Measurements from ENCODE around the gene NXPH2.
A peak's percentile ranks its signal among the peaks of the same experiment; 100 is the strongest.
"Not testable (repeated sequence)": the region's sequence is repeated elsewhere in the genome, so short reads cannot be mapped to it uniquely, and the experiment has no call there.

NXPH2 gene

DNA sequence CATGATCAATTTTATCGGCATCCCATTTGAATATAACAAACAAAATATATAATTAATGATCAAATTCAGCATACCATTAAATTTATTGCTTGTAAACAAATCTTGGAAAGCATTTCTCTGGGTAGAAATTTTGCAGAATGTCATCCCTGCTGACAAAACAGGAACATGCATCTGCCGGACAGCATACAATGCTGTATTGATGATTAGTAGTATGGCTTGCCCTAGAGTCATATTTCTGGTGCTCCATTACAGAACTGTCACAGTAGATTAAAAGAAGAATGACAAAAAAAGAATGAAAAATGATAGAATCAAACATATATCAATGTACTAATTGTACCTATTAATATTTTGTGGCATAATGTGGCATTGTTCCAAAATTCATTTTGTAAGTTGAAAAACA, 98.0 kb downstream of the NXPH2 start:
- DNase-seq (ENCODE audit: low read depth in 1 of 2, low spot score in 1 of 2): no peak
- TF ChIP-seq JUND (IDR thresholded peaks at IDR 0.05; ENCODE audit: low read depth): no peak
- in situ Hi-C loops (cut with HindIII; ENCODE audit: low pct_unique_long_range_greater_than_20kb, low sequenced_read_pairs): no loop called here

DNA sequence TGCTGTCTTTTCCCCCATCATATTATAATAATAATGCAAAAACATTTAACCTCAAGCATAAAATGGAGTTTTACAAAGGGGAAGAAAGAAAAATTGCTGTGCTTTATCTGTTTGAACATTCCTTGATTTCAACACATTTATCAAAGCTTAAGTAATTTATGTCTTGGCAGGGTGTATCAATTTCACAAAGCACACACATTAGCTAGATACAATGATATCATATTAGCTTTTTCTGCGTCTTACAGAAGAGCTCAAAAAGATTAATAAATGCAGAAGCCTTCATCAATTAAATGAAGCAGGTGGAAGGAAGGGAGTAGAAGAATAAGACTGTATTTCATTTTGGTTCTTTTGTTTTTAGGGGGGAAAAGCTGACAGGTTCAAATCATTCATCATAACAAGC, 103.0 kb downstream of the NXPH2 start:
- no peak for DNase-seq (ENCODE audit: low read depth in 1 of 2, low spot score in 1 of 2)
- TF ChIP-seq JUND (IDR thresholded peaks at IDR 0.05; ENCODE audit: low read depth): no peak
- in situ Hi-C loops (cut with HindIII; ENCODE audit: low pct_unique_long_range_greater_than_20kb, low sequenced_read_pairs): no loop called here

DNA sequence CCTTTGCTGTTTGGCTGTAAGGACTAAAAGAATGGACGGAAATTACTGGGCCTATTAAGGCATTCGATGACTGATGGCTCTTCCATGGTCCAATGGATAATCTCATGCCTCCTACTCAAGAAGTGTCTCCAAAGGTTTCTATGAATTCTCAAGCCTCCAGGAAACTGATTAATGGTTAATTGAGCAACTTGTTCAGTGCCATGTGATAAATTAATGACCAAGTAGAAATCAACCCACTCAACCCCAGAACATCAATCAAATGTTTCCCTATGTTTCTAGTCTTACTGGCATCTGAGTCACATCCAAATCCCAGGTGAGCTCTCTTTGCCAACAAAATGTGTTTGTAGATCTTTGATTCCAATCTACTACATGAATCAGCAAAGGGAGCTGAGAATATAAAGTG, 103.6 kb downstream of the NXPH2 start:
- no peak for DNase-seq (ENCODE audit: low read depth in 1 of 2, low spot score in 1 of 2)
- in situ Hi-C loops (cut with HindIII; ENCODE audit: low pct_unique_long_range_greater_than_20kb, low sequenced_read_pairs): no loop called here
- TF ChIP-seq JUND (IDR thresholded peaks at IDR 0.05; ENCODE audit: low read depth): no peak

DNA sequence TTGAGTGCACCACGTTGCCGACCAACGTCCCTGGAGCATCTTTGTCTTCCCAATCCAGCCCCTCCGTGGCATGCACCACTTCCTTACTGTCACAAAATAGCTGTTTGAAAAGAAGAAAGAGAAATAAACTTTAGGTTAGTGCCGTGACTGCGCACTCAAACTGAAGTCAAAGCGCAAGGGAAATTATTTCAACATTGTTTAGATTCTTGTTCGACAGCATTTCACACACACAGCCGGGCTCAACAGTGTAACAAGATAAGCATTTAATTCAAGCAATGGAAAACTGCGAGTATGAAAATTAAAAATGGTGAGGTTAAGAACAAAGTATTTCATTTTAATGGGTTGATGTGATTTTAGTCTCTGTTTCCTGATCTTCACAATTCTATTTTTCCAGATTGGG, 108.6 kb downstream of the NXPH2 start:
- no peak for TF ChIP-seq JUND (IDR thresholded peaks at IDR 0.05; ENCODE audit: low read depth)
- in situ Hi-C loops (cut with HindIII; ENCODE audit: low pct_unique_long_range_greater_than_20kb, low sequenced_read_pairs): no loop called here
- no peak for DNase-seq (ENCODE audit: low read depth in 1 of 2, low spot score in 1 of 2)

DNA sequence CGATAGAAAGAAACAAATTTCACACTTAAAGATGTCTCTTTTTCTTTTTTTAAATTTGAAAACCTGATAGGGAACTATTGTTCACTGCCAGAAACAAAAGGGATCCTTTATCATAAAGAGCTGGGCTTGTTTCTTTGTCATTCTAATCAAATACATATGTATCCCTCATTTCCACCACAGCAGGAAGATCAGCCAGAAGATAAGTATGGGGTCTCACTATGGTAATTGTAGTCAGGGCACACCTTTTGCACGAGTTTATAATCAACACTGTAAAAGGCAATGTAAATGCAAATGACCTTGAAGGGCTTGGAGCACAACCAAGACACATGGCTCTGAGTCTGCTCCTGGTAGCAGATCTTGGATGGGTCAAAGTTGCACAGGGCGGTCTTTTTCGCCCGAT, 109.5 kb downstream of the NXPH2 start:
- DNase-seq (ENCODE audit: low read depth in 1 of 2, low spot score in 1 of 2): no peak
- in situ Hi-C loops (cut with HindIII; ENCODE audit: low pct_unique_long_range_greater_than_20kb, low sequenced_read_pairs): no loop called here
- TF ChIP-seq JUND (IDR thresholded peaks at IDR 0.05; ENCODE audit: low read depth): no peak

DNA sequence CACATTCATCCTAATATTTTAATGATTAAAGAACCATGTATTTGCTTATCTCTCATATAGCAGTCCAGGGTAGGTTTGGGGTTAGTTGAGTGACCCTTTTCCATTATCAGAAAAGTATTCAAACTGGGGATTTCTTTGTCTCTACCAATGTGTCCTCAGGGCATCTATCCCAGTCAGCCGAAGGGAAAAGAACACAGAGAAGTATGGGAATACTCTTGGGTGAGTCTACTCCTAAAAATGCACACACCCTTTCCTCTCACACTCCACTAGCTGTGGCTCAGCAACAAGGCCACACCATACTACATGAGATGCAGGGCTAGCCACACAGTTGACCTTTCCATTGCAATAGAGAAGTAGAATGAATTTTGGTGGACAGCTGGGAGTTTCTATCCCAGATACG, 114.3 kb downstream of the NXPH2 start:
- in situ Hi-C loops (cut with HindIII; ENCODE audit: low pct_unique_long_range_greater_than_20kb, low sequenced_read_pairs): no loop called here
- no peak for DNase-seq (ENCODE audit: low read depth in 1 of 2, low spot score in 1 of 2)
- TF ChIP-seq JUND (IDR thresholded peaks at IDR 0.05; ENCODE audit: low read depth): no peak

DNA sequence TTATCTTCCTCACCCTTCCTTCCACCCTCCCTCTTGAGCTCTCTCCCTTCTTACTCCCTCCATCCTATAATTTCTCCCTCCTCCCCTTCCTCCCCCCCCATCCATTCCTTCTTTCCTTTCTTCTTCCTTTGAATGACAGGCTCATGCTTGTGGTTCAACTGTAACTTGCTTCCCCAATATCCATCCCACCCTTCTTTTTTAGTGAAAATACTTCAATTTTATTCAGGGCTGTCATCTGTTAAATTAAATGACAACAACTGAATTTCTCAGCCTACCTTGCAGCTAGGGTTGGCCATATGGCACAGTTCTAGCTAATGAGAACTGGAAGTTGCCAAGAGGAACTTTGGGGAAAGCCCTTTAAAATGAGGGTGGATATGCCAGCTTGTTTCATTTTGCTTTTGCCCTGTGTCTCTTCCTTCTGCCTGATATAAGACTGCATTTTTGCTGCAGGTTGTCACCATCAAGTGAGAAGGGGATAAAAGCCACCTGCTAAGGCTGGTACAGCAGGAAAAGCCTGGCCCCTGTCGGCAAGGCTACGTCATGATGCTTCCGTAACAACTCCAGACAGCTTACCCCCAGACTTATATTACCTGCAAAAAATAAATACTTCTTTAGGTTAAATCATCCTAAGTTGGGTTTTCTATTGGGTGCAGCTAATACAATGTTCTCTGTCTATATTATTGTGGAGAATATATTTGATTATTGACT, 121.8 kb downstream of the NXPH2 start:
- TF ChIP-seq JUND (IDR thresholded peaks at IDR 0.05; ENCODE audit: low read depth): no peak
- peak in 1 of 2 experiments; percentile 40 for DNase-seq (ENCODE audit: low read depth in 1 of 2, low spot score in 1 of 2)
- in situ Hi-C loops (cut with HindIII; ENCODE audit: low pct_unique_long_range_greater_than_20kb, low sequenced_read_pairs): no loop called here

DNA sequence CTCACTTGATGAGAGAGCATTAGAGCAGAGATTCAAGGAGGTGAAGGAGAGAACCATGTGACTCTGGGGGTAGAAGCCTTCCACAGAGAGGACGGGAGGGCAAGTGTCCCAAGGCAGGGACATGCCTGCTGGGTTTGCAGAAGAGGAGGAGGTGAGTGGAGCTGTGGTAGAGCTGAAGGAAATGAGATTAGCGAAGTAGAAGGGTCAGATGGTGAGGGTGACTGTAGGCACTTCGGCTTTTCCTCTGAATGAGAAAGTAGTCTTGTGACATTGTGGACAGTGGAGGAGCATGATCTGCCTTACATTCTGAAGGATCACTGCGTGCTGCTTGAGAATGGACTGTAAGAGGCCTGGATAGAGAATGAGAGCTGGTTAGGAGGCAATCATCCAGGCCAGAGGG, 126.0 kb downstream of the NXPH2 start:
- TF ChIP-seq JUND (IDR thresholded peaks at IDR 0.05; ENCODE audit: low read depth): no peak

DNA sequence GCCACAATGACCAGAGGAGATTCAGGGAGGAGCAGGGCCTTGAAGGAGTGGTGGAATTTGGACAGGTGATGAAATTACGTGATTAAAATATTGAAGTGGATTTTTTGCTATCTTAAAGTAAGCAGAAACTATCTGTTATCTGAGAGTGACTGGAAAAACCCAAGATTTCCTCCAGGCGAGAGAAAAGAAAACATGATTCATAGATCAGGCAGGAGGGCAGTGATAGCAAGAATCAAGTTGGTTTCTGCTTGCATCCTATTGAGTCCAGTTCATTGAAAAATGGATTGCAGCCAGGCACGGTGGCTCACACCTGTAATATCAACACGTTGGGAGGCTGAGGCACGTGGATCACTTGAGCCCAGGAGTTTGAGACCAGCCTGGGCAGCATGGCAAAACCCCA, 127.8 kb downstream of the NXPH2 start:
- no peak for DNase-seq (ENCODE audit: low read depth in 1 of 2, low spot score in 1 of 2)
- no peak for TF ChIP-seq JUND (IDR thresholded peaks at IDR 0.05; ENCODE audit: low read depth)
- in situ Hi-C loops (cut with HindIII; ENCODE audit: low pct_unique_long_range_greater_than_20kb, low sequenced_read_pairs): no loop called here

More for the DNA sequence above, 126.0 kb downstream of the NXPH2 start:
- DNase-seq (ENCODE audit: low read depth in 1 of 2, low spot score in 1 of 2): no peak
- in situ Hi-C loops (cut with HindIII; ENCODE audit: low pct_unique_long_range_greater_than_20kb, low sequenced_read_pairs): no loop called here

DNA sequence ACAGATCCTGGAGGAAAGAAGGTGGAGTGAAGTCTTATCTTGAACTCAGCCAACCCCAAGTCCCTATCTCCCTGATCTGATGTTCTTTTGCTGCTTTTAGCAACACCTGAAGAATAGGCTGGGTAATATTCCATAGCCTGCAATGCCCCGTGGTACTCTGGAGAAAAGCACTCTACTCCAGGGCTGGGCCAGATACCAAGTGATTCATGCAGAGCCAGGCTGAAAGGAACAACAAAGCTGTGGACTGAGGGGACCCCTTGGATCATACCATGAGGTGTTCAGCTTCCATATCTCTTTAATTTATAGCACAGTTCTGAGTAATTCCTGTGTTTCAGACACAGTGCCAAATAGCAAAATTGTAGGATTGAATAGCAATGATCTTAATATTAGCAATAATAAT, 130.6 kb downstream of the NXPH2 start:
- in situ Hi-C loops (cut with HindIII; ENCODE audit: low pct_unique_long_range_greater_than_20kb, low sequenced_read_pairs): no loop called here
- TF ChIP-seq JUND (IDR thresholded peaks at IDR 0.05; ENCODE audit: low read depth): no peak
- no peak for DNase-seq (ENCODE audit: low read depth in 1 of 2, low spot score in 1 of 2)

DNA sequence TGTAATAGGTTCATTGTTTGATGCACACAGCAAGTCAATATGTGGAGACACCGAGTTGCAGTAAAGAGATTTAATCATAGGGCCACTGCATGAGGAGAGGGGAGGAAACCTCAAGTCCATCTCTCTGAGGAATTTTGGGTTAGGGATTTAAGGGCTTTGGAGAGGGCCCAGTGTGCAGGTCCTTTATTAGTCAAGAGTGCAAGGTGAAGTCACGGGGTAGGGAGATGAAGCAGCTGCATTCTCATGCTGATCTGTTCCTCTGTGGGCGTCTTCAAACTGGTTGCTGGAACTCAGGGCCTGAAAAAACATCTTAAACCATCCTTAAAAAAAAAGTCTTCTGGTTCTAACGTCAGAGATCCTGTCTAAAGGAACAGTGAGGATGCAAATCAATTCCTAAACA, 131.6 kb downstream of the NXPH2 start:
- DNase-seq (ENCODE audit: low read depth in 1 of 2, low spot score in 1 of 2): no peak
- in situ Hi-C loops (cut with HindIII; ENCODE audit: low pct_unique_long_range_greater_than_20kb, low sequenced_read_pairs): no loop called here
- no peak for TF ChIP-seq JUND (IDR thresholded peaks at IDR 0.05; ENCODE audit: low read depth)

DNA sequence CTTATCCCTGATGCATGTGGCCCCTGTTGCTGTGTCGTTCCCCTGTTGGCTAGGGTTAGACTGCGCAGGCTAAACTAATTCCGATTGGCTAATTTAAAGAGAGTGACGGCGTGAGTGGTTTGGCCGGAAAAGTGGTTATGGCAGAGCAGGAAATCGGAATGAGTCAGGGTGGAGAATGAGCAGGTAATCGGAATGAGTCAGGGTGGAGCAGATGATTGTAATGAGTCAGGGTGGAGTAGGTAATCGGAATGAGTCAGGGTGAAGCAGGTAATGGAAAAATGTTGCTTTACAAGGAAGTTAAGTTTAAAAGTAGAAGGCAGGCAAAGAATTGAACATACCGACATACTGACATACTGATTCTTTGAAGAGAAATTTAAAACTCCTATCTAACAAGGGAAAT, 135.4 kb downstream of the NXPH2 start:
- DNase-seq (ENCODE audit: low read depth in 1 of 2, low spot score in 1 of 2); in situ Hi-C loops (cut with HindIII; ENCODE audit: low pct_unique_long_range_greater_than_20kb, low sequenced_read_pairs): not testable (repeated sequence)

DNA sequence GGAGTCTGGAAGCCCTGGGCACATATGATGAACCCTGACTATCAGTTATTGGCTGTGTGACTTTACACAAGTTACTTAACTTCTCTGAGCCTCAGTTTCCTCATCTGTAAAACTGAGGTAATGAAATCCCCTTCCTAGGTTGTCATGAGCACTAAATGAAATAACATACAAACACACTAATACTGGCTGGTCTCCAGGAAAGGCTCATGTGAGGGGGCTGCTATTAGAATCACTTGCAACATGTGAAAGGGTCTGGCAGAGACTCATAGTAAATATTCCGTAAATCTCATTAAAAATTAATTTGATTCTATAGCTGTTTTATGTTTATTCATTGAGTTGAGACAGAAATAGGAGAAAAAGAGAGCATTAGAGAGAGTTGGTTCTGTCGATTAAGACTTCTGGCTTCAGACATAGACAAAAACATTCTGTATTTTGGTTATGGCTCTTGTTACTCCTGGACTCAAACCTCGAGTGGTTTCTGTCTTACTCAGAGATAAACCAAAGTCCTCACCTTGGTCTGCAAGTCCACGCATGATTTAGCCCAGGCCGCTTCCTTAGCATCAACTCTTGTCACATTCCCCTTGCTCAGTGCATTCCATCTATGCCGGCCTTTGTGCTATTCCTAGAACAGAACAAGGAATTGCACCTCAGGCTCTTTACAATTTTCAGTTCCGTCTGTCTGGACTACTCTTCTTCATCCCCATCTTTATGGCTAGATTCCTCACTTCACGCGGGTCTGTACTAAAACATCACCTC, 139.1 kb downstream of the NXPH2 start:
- in situ Hi-C loops (cut with HindIII; ENCODE audit: low pct_unique_long_range_greater_than_20kb, low sequenced_read_pairs): no loop called here
- no peak for DNase-seq (ENCODE audit: low read depth in 1 of 2, low spot score in 1 of 2)
- no peak for TF ChIP-seq JUND (IDR thresholded peaks at IDR 0.05; ENCODE audit: low read depth)

All from T47D (cell line).